HG03175 (cell line): ENCODE results near the gene CYS1.
"Not testable (repeated sequence)": the region's sequence is repeated elsewhere in the genome, so short reads cannot be mapped to it uniquely, and the experiment has no call there.

Experiments used
- ATAC-seq: cut with Tn5 transposase; IDR thresholded peaks from one replicate; pipeline ENCODE4 v1.9.1; 2021; ENCODE audit warnings: mild to moderate bottlenecking, moderate library complexity; ENCODE audit not compliant: unreplicated experiment

The CYS1 gene

DNA sequence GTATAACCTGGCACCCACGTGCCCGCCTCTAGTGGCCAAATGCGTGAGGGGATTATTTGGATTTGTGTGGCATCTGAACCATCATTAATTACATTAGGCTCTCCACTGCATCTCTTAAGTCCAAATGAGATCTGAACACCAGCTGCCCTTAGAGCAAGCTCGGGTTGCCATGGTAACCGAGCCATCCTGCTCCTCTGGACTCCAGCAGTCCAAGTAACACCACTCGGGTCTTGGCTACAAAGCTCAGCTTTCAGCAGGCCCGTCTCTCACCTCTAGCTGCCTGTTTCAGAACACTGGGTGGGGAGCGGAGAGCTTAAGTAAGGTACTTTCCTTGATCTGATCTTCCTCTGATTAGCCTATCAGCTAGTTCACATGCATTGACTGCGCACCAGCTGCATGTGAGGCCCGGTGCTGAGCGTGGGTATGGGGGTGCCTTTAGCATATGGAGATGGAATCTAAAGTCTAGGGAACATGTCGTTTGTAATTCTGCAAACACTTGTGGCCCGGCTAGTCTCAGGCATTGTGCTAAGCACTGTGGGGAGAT lies 14.1 kb upstream of the CYS1 start:
- no peak for ATAC-seq

GRCh38 chr2:10091889-10092244 lies 11.7 kb upstream of the CYS1 start:
- ATAC-seq, result not testable (repeated sequence)

GRCh38 chr2:10091182-10091888 lies 11.1 kb upstream of the CYS1 start:
- ATAC-seq, result peak; percentile 37

DNA sequence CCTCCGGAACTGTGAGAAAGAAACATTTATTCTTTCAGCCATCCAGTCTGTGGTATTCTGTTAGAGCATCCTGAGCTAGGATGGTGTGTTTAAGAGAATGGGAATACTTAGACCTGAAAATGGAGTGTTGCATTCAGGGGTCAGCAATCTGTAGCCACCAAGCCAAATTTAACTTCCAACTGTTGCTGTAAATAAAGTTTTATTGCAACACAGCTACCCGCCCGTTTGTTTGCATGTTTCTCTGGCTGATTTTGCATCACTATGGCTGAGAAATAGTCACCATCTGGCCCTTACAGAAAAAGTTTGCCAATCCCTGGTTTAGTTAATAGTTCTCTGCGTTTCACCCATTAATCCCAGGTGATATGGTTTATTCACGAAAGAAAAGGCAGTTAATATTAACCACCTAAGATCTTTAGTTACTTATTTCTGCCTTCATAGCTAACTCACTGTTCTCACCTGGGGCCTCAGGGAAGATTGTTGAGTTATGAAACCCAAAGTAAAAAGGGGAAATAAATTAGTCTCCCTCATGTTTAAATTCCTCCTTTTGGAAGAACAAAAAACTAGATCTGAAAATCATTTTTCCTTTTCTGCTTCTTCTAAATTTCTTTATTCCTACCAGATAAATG lies 9.5 kb upstream of the CYS1 start:
- peak; percentile 66 for ATAC-seq

GRCh38 chr2:10087360-10087759 lies 7.1 kb upstream of the CYS1 start:
- ATAC-seq, result no peak

DNA sequence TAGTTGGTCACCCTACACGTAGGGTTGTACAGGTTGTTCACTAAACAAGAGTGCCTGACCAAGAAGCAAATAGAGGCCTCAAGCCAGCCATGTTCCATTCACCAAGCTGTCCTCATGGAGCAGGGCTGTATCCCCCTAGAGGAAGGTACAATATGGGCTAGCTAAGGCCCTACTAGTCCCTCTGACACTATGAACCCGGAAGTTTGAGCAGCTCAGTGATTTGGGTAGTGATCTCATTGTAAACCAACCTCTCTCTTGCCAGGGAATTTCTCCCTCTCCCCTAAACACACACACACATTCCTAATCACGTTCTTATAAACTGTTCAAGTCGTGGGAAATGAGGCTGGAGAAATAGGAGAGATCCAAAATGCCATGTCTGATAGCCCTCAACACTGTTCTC lies 6.7 kb upstream of the CYS1 start:
- no peak for ATAC-seq

- no peak for ATAC-seq
Measured at GRCh38 chr2:10085668-10086059, 5.5 kb upstream of the CYS1 start.

DNA sequence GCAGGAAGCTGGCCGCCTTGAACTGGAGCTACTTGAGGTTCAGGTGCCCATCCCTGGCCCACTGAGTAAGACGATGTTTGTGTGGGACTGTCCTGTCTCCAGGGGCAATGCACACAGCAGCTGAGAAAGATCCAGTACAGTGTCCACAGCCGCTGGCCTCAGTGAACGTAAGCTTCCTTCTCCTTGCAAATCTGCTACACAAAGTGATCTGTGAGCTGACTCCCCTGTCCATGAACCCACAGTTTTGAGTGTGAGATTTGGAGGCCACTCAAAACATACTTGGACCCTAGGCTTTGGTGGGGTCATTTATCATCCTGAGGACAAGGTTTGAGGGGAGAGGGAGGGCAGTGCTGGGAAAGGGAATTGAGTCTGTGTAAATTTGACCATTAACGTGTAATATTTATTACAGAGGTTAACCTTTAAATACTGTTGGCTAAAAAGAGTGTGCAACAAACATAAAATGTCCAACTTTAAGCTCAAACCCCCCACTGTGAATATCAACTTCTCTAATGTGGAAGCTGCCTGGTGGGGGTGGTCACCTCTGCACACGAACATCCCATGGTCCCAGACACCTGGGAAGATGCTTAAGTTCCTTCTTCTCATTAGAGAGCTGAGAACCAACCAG lies 4.9 kb upstream of the CYS1 start:
- ATAC-seq, result no peak

GRCh38 chr2:10084223-10084865 lies 4.1 kb upstream of the CYS1 start:
- ATAC-seq, result no peak

DNA sequence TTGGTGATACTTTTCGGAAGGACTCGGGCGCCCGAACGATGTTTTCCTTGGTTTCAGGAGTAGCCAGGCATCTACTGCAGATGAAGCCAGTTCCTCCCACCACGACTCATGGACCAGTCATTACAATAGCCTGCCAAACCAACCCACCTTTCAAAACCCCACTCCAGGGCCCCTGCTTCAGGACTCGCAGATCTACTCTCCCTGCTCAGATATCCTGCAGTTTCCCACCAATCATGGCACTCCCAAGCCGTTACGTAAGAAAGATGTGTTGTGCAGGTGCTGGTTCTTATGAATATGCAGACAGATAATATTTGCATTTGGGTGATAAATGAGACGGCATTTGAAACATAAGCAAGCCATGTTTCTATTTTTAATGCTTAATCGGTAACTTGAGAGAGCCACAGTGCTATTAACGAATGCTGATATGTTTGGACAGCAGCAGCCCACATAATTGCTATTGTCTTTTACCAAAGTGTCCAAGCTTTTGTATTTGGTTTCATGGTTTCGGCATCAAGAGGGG lies 3.5 kb upstream of the CYS1 start:
- no peak for ATAC-seq

GRCh38 chr2:10083046-10083445 lies 2.8 kb upstream of the CYS1 start:
- ATAC-seq, result no peak

- peak; percentile 11 for ATAC-seq
Measured at GRCh38 chr2:10080536-10081304, 509 bp upstream of the CYS1 start.

- peak; percentile 26 for ATAC-seq
Measured at GRCh38 chr2:10079266-10079869, 843 bp downstream of the CYS1 start.

DNA sequence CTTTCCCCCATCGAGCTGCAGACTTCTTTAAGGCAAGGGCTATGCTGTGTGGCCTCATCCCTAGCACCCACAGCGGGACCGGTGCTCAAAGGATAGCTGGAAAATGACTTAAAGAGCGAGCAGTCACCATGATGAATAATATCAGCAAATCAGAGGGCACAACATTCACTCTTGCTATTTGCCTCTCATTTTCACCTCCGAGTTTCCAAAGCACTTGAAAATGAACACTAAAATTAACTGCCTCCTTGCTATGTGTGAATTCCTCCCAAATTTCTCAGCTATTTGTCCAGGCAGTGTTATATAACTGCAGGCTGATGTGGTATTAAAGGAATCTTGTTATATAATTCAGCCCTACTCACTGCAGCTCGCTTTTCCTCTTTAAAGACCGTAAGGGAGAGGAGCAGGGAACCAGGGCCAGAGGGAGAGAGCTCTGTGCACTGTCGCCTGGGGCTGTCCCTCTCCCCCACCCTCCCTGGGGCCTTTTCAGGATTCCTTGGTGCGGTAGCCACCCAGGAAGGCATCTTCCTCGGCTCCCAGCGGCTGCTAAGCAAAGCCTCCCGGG lies 1.4 kb downstream of the CYS1 start:
- ATAC-seq, result no peak

- no peak for ATAC-seq
Measured at GRCh38 chr2:10078001-10078400, 2.2 kb downstream of the CYS1 start.

GRCh38 chr2:10076988-10077527 lies 3.2 kb downstream of the CYS1 start:
- ATAC-seq, result no peak

DNA sequence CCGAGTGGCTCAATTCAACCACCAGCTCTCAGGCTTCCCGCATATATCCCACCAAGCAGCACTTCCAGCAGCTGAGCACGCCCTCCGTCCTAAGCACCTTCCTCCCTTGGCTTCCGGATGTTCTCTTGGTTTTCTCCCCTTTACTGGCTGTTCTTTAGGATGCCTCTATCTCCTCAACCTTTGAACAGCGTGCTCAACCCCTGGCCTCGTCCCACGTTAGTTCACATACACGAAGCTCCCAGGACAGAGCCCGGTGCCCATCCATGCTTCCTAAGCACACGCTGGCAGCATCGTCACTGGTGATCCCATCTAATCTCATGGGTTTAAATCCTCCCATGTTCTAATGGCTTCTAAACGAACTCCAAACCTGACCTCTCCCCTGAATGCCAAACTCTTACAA lies 3.7 kb downstream of the CYS1 start:
- ATAC-seq, result no peak

- ATAC-seq, result no peak
Measured at GRCh38 chr2:10075571-10076209, 4.5 kb downstream of the CYS1 start.

- no peak for ATAC-seq
Measured at GRCh38 chr2:10075101-10075500, 5.1 kb downstream of the CYS1 start.
